Measurements from ENCODE around the gene VTI1A.

The VTI1A gene

GRCh38 chr10:112758961-112759360 is 311.9 kb downstream of the VTI1A start:
- TF ChIP-seq, protein P1, sequence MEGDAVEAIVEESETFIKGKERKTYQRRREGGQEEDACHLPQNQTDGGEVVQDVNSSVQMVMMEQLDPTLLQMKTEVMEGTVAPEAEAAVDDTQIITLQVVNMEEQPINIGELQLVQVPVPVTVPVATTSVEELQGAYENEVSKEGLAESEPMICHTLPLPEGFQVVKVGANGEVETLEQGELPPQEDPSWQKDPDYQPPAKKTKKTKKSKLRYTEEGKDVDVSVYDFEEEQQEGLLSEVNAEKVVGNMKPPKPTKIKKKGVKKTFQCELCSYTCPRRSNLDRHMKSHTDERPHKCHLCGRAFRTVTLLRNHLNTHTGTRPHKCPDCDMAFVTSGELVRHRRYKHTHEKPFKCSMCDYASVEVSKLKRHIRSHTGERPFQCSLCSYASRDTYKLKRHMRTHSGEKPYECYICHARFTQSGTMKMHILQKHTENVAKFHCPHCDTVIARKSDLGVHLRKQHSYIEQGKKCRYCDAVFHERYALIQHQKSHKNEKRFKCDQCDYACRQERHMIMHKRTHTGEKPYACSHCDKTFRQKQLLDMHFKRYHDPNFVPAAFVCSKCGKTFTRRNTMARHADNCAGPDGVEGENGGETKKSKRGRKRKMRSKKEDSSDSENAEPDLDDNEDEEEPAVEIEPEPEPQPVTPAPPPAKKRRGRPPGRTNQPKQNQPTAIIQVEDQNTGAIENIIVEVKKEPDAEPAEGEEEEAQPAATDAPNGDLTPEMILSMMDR (IDR thresholded peaks at IDR 0.05; ENCODE audit: control insufficient read depth, extremely low read depth, insufficient read depth) = no peak
- no peak for DNase-seq (ENCODE audit: low read depth)
- no peak overlapping the region for H3K4me3 ChIP-seq (ENCODE audit: low read depth, low read length)

DNA sequence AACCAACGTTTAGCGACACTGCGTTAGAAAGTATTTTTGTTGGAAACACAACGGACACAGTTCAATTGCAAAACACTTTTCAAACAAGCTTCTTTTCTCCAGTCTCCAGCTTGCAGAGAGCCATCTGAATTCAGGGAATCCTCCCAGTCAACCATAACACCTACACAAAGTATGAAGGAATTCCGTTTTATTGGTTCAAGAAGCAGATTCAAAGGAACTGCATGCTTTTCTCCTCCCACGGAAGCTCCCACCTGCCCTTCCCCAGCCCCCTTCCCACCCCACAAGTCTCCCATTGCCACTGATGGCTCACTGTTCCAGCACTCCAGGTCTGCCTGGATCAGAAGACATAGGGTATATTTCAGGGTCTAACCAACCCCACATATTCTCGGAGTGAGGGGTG is 312.5 kb downstream of the VTI1A start:
- TF ChIP-seq, protein P1 (IDR thresholded peaks at IDR 0.05; ENCODE audit: control insufficient read depth, extremely low read depth, insufficient read depth) = no peak
- no peak for DNase-seq (ENCODE audit: low read depth)

DNA sequence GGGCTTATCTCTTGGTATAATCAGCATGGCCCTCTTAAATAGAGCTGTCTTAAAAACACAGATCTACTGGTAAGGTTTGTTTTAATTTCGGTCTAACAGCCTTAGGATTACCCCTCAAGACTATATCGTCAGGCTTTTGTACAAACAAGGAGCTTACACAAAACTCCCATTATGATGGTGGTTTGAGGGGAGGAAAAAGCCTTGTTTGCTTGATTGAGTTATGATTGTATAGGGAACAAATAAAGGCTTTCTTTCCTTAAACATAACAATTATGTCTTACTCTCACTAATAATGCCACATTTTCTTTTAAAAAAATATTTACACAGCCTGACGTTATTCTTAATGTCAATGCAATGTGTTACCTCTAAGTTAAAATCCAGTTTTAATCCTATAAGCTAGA is 314.2 kb downstream of the VTI1A start:
- H3K4me3 ChIP-seq (ENCODE audit: low read depth, low read length) = no peak overlapping the region
- TF ChIP-seq, protein P1 (IDR thresholded peaks at IDR 0.05; ENCODE audit: control insufficient read depth, extremely low read depth, insufficient read depth) = no peak

More for the DNA sequence above, 312.5 kb downstream of the VTI1A start:
- H3K4me3 ChIP-seq (ENCODE audit: low read depth, low read length) = no peak overlapping the region

DNA sequence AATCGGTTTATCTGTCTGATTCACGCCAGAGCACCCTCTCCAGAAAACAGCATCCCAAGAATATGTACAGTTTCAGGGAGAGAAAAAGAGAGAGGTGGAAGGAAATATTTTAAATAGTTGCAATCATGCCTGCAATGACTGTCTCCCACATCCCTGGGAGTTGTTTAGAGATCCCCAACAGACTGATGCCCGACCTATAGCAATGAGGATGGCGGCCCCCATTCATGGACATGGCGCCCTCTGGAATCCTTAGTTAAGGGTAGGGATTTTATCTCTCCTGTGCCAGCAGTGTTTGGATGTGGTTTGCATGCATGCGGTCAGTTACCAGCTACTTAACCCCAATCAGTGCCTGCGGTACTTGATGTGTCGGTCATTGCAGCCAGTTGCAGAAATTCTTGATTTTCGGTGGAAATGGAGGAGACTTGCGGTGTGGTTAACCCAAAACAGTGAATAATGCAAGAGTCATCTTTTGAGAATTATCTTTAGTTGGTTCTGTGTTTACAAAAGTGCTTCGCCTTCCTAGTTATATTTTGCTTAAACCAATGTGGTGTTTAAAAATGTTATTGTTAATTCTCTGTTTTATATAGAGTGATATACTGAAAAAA is 317.0 kb downstream of the VTI1A start:
- H3K4me3 ChIP-seq (ENCODE audit: low read depth, low read length) = no peak overlapping the region
- TF ChIP-seq, protein P1 (IDR thresholded peaks at IDR 0.05; ENCODE audit: control insufficient read depth, extremely low read depth, insufficient read depth) = no peak
- no peak for DNase-seq (ENCODE audit: low read depth)

More for the DNA sequence above, 314.2 kb downstream of the VTI1A start:
- no peak for DNase-seq (ENCODE audit: low read depth)

DNA sequence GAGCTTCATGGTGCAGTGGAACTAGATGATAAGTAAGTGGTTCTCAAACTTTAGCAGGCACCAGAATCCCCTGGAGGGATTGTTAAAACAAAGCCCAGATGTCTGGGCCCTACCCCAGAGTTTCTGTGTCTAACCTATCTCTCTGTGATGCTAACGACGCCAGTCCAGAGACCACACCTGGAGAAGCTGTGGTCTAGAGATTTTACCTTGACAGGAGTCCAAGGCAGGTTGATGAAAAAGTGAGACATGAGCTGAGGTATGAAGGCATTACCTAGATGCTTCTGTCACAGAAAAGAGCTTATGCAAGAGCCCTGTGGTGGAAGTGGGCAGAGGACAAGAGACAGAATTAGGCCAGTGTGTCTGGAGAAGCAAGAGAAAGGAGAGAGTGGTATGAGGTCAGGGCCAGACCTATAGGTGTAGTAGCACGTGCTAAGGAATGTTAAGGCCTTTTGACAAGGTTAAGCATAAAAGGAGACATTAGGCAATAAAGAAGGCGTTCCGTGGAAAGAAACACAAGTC is 318.8 kb downstream of the VTI1A start:
- no peak for DNase-seq (ENCODE audit: low read depth)
- H3K4me3 ChIP-seq (ENCODE audit: low read depth, low read length) = no peak overlapping the region
- TF ChIP-seq, protein P1 (IDR thresholded peaks at IDR 0.05; ENCODE audit: control insufficient read depth, extremely low read depth, insufficient read depth) = no peak

- DNase-seq (ENCODE audit: low read depth) = no peak
- no peak overlapping the region for H3K4me3 ChIP-seq (ENCODE audit: low read depth, low read length)
- TF ChIP-seq, protein P1 (IDR thresholded peaks at IDR 0.05; ENCODE audit: control insufficient read depth, extremely low read depth, insufficient read depth) = no peak
Observed at GRCh38 chr10:112766636-112767035, 319.6 kb downstream of the VTI1A start.

DNA sequence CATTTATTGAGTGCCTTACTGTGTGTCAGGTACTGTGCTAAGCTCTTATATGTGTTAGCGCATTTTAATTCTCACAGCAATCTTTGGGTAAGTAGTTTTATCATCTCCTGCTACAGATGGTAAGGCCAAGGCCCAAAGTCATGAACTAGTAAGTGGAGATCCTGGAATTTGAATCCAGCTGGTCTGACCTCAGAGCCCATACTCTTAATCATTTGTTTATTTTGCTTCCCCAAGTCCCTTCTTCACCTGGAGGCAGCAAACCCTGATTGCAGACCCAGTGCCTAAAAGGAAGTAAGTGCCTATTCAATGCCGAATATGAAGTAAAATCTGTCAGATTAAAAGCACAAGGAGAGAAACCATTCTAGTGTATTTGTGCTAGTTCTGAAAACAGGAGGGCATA is 320.1 kb downstream of the VTI1A start:
- no peak overlapping the region for H3K4me3 ChIP-seq (ENCODE audit: low read depth, low read length)
- TF ChIP-seq, protein P1 (IDR thresholded peaks at IDR 0.05; ENCODE audit: control insufficient read depth, extremely low read depth, insufficient read depth) = no peak
- DNase-seq (ENCODE audit: low read depth) = no peak
